ENCODE measurements around the gene FKBP1A. TPM values are rescaled to one million over a fixed set of nuclear protein-coding genes. Genes with fewer than 3 reads are reported as not detected.

Gene FKBP1A
- total RNA-seq, 1 experiment from 2014 or later, result 196 TPM

- no peak overlapping the region for H2BK120ac ChIP-seq (ENCODE audit: low read depth, low read length, poor library complexity, severe bottlenecking)
Measured at GRCh38 chr20:1326031-1326930, 66.6 kb downstream of the FKBP1A start.

More at GRCh38 chr20:1326031-1326930, 66.6 kb downstream of the FKBP1A start:
- Histone ChIP-seq H2AK5ac (ENCODE audit: insufficient read length, low read length) (no peak overlapping the region), H2BK5ac (ENCODE audit: insufficient read length, low read length) (peak overlapping the region; percentile 3), H3K79me1 (ENCODE audit: insufficient read depth, low read depth, low read length, poor library complexity, severe bottlenecking) (peaks cover 15% of the 10 kb centered on the region), H2AFZ (ENCODE audit: low read length) (no peak overlapping the region), H4K8ac (replicated peaks; ENCODE audit: insufficient read length, low read depth, low read length) (no peak overlapping the region), H3K23me2 (ENCODE audit: insufficient read length, low read depth, low read length, poor library complexity, severe bottlenecking) (peaks cover 9% of the 10 kb centered on the region), H4K5ac (ENCODE audit: insufficient read length, low read depth, low read length) (no peak overlapping the region), H3K4ac (ENCODE audit: low read depth, low read length) (no peak overlapping the region), H3K79me2 (ENCODE audit: insufficient read depth, low read length) (peaks cover 6% of the 10 kb centered on the region; the same call in 1 of the 2 replicates), H3K27me3 (ENCODE audit: insufficient read depth, low read length) (no peaks in the 10 kb centered on the region), H2BK12ac (ENCODE audit: insufficient read length, low read depth, low read length) (peak overlapping the region; percentile 16), H3K9me3 (ENCODE audit: control insufficient read depth, low read depth, low read length) (no peaks in the 10 kb centered on the region), H3K9ac (ENCODE audit: extremely low read depth, insufficient read length, low read length) (peak overlapping the region; percentile 80), H3K4me1 (ENCODE audit: insufficient read depth, low read length) (0 out of 2 replicates have a peak, but pooled peaks cover 4% of the 10 kb centered on the region), H3K14ac (ENCODE audit: insufficient read depth, low read length) (peak overlapping the region; percentile 31), H3T11ph (ENCODE audit: low read length) (no peak overlapping the region), H3K23ac (ENCODE audit: insufficient read length, low read depth, low read length) (no peak overlapping the region), H3K27ac (ENCODE audit: insufficient read length, low read depth, low read length) (no peak overlapping the region), H2BK15ac (ENCODE audit: low read depth, low read length) (peak overlapping the region; percentile 3; the same call in 1 of the 2 replicates), H3K18ac (ENCODE audit: insufficient read length, low read depth, low read length) (peak overlapping the region; percentile 81), H4K20me1 (ENCODE audit: control insufficient read depth, insufficient read depth, insufficient read length) (peaks cover 2% of the 10 kb centered on the region), H3K56ac (ENCODE audit: insufficient read length, low read depth, low read length) (no peak overlapping the region), H2BK20ac (ENCODE audit: low read depth, low read length, poor library complexity, severe bottlenecking) (no peak overlapping the region), H4K91ac (ENCODE audit: insufficient read length, low read depth, low read length) (no peak overlapping the region), H3K4me2 (ENCODE audit: insufficient read depth, insufficient read length, low read length) (peak overlapping the region; percentile 90)
- TF ChIP-seq CTCF (conservative IDR thresholded peaks at IDR 0.05), result no peak
- Mint-ChIP-seq H3K4me3 (no peak overlapping the region), H3K4me1 (peaks cover 4 to 11% of the 10 kb centered on the region in 2 experiments; a peak in 3 of 4 replicates), H3K27me3 (ENCODE audit: low read depth) (peaks cover 6% of the 10 kb centered on the region), H3K27ac (no peak overlapping the region), H3K9me3 (no peaks in the 10 kb centered on the region), H3K36me3 (ENCODE audit: insufficient read depth in 1 of 3, low read depth in 3 of 3) (peaks cover 4 to 7% (median 5%) of the 10 kb centered on the region in 3 experiments; a peak in 4 of 7 replicates)
- WGBS (ENCODE audit: extremely low coverage, insufficient read length, low lambda C conversion rate), result no CpG with 5 or more reads among the region's 10 CpGs
- peak; percentile 1 for DNase-seq

Measured in H9 (cell line).